ENCODE results near the gene CD22.

GRCh38 chr19:35304036-35304435 lies 25.0 kb upstream of the CD22 start:
- no peak for TF ChIP-seq MYC (IDR thresholded peaks at IDR 0.05; ENCODE audit: low read depth, low read length)
- no peak for TF ChIP-seq POLR2A (IDR thresholded peaks at IDR 0.05; ENCODE audit: extremely low read depth, insufficient read length)
